Thyroid gland (tissue), 4 donors: ENCODE results near the gene BICDL1. TPM values are rescaled to one million over a fixed set of nuclear protein-coding genes. Genes with fewer than 3 reads are reported as not detected.

Experiments used
- DNase-seq, 2 donors: peaks; one replicate each; pipeline ENCODE4 v3.0.0-alpha.2; 2019
- H3K27ac ChIP-seq, 3 donors: fragments of 200-600 bp; sonication (generic); 1 replicate in 2 of 3; 2 replicates in 1 of 3; pipeline ENCODE4 v1.5.1; 2016 to 2019; ENCODE audit warnings: mild to moderate bottlenecking in 1 of 3, moderate library complexity in 1 of 3
- H3K27me3 ChIP-seq: fragments of 200-600 bp; sonication (generic); one replicate; pipeline ENCODE4 v1.5.1; 2019
- H3K36me3 ChIP-seq, 2 donors: fragments of 200-600 bp; sonication (generic); one replicate each; pipeline ENCODE4 v1.5.1; 2016 to 2019
- H3K4me1 ChIP-seq, 2 donors: fragments of 200-600 bp; sonication (generic); one replicate each; pipeline ENCODE4 v1.5.1; 2017 to 2019
- H3K4me3 ChIP-seq, 3 donors: fragments of 200-600 bp; sonication (generic); replicated peaks in 1 of 3; 1 replicate in 2 of 3; 2 replicates in 1 of 3; pipeline ENCODE4 v1.5.1; 2016; ENCODE audit warnings: mild to moderate bottlenecking in 1 of 3
- H3K9me3 ChIP-seq: fragments of 200-600 bp; sonication (generic); one replicate; pipeline ENCODE4 v1.5.1; 2017
- CTCF ChIP-seq, 6 experiments: fragments of 200-600 bp in 3 of 6; fragments of 450-650 bp in 3 of 6; sonication (generic) in 3 of 6; IDR thresholded peaks; one replicate each; pipeline ENCODE4 v1.5.1; 2016 to 2019; ENCODE audit warnings: antibody characterized with exemption in 6 of 6, mild to moderate bottlenecking in 2 of 6, inconsistent platforms in 1 of 6, moderate library complexity in 1 of 6
- POLR2A ChIP-seq, 2 donors: fragments of 450-650 bp; IDR thresholded peaks; one replicate each; pipeline ENCODE4 v1.6.1; 2017; ENCODE audit warnings: antibody characterized with exemption in 2 of 2, mild to moderate bottlenecking in 2 of 2, moderate library complexity in 1 of 2
- WGBS, 2 donors: methylation state at CpG; one replicate each; pipeline ENCODE4 v1.1.5; 2017; 5-methylcytosine and 5-hydroxymethylcytosine counted together
- intact Hi-C: fragments of 100-400 bp; cut with DNase I; formaldehyde crosslinking; loops from one replicate; pipeline ENCODE4 v1.15.1; 2023
- total RNA-seq, 4 donors: library from RNA; depleted of rRNA; stranded (reverse); fragments of >200 nt; gene quantifications; one replicate each; pipeline ENCODE4 v1.2.3, GENCODE V29; 2016

Gene BICDL1
- total RNA-seq, 4 donors from 2014 or later: 10.5 to 81.8 (median 48.1) TPM

GRCh38 chr12:120118321-120119061 is 129.5 kb downstream of the BICDL1 start:
- no peak overlapping the region for H3K4me3 ChIP-seq
- no peak for DNase-seq
- H3K36me3 ChIP-seq: no peaks in the 10 kb centered on the region
- no peaks in the 10 kb centered on the region for H3K27me3 ChIP-seq
- intact Hi-C loops: no loop called here
- no peaks in the 10 kb centered on the region for H3K9me3 ChIP-seq
- TF ChIP-seq CTCF (IDR thresholded peaks at IDR 0.05): no peak
- TF ChIP-seq POLR2A (IDR thresholded peaks at IDR 0.05): no peak
- no peak overlapping the region for H3K27ac ChIP-seq
- 62 to 69% methylated on average over 11 of the region's 11 CpGs for WGBS, 2 donors
- peaks cover 16 to 26% of the 10 kb centered on the region in 2 donors for H3K4me1 ChIP-seq

GRCh38 chr12:120119271-120119973 is 130.4 kb downstream of the BICDL1 start:
- intact Hi-C loops: no loop called here
- 86 to 90% methylated on average over 9 of the region's 9 CpGs for WGBS, 2 donors
- H3K36me3 ChIP-seq: no peaks in the 10 kb centered on the region
- H3K4me1 ChIP-seq: peaks cover 16 to 26% of the 10 kb centered on the region in 2 donors
- TF ChIP-seq POLR2A (IDR thresholded peaks at IDR 0.05): no peak
- TF ChIP-seq CTCF (IDR thresholded peaks at IDR 0.05): no peak
- H3K27me3 ChIP-seq: no peaks in the 10 kb centered on the region
- no peak overlapping the region for H3K4me3 ChIP-seq
- no peak for DNase-seq
- H3K9me3 ChIP-seq: no peaks in the 10 kb centered on the region
- H3K27ac ChIP-seq: no peak overlapping the region

- TF ChIP-seq POLR2A (IDR thresholded peaks at IDR 0.05): no peak
- TF ChIP-seq CTCF (IDR thresholded peaks at IDR 0.05): no peak
- Histone ChIP-seq H3K27me3 (no peaks in the 10 kb centered on the region), H3K4me1 (peaks cover 12 to 14% of the 10 kb centered on the region in 2 donors), H3K36me3 (peaks cover 1 to 4% of the 10 kb centered on the region in 2 donors), H3K9me3 (no peaks in the 10 kb centered on the region), H3K4me3 (no peak overlapping the region), H3K27ac (no peak overlapping the region)
- WGBS, 2 donors: 67 to 72% methylated on average over 2 of the region's 2 CpGs
- intact Hi-C loops: no loop called here
- no peak for DNase-seq
These were observed 132.3 kb downstream of the BICDL1 start for GRCh38 chr12:120121343-120121742.

GRCh38 chr12:120121766-120122293 is 132.8 kb downstream of the BICDL1 start:
- no peaks in the 10 kb centered on the region for H3K27me3 ChIP-seq
- peaks cover 6 to 7% of the 10 kb centered on the region in 2 donors for H3K36me3 ChIP-seq
- intact Hi-C loops: no loop called here
- H3K9me3 ChIP-seq: no peaks in the 10 kb centered on the region
- H3K4me3 ChIP-seq: no peak overlapping the region
- DNase-seq: no peak
- TF ChIP-seq POLR2A (IDR thresholded peaks at IDR 0.05) (no peak), CTCF (IDR thresholded peaks at IDR 0.05) (no peak)
- peaks cover 12 to 14% of the 10 kb centered on the region in 2 donors for H3K4me1 ChIP-seq
- H3K27ac ChIP-seq: no peak overlapping the region
- WGBS, 2 donors: 53 to 65% methylated on average over 4 of the region's 4 CpGs

- TF ChIP-seq POLR2A (IDR thresholded peaks at IDR 0.05): no peak
- no peak for TF ChIP-seq CTCF (IDR thresholded peaks at IDR 0.05)
- no peak for DNase-seq
- no peaks in the 10 kb centered on the region for H3K27me3 ChIP-seq
- no peaks in the 10 kb centered on the region for H3K9me3 ChIP-seq
- H3K36me3 ChIP-seq: peaks cover 38 to 39% of the 10 kb centered on the region in 2 donors
- no peak overlapping the region for H3K27ac ChIP-seq
- 85 to 90% methylated on average over 4 of the region's 4 CpGs for WGBS, 2 donors
- no peak overlapping the region for H3K4me3 ChIP-seq
- no peaks in the 10 kb centered on the region for H3K4me1 ChIP-seq
- intact Hi-C loops: no loop called here
These were observed 136.0 kb downstream of the BICDL1 start for GRCh38 chr12:120125029-120125428.
